ENCODE results near the gene PMM1.
A peak's percentile ranks its signal among the peaks of the same experiment; 100 is the strongest.

Gene PMM1

GRCh38 chr22:41534219-41534618, 55.4 kb downstream of the PMM1 start:
- in situ Hi-C loops (cut with MboI; ENCODE audit: low sequenced_read_pairs, unreplicated experiment) = no loop called here
- DNase-seq (ENCODE audit: low spot score) = no peak
- no peak for TF ChIP-seq CTCF (IDR thresholded peaks at IDR 0.05; ENCODE audit: borderline replicate concordance, control extremely low read depth, extremely low read depth, insufficient read depth, missing control alignments)

- peak; percentile 88 for DNase-seq (ENCODE audit: low spot score)
- peak; percentile 68 for TF ChIP-seq CTCF (IDR thresholded peaks at IDR 0.05; ENCODE audit: borderline replicate concordance, control extremely low read depth, extremely low read depth, insufficient read depth, missing control alignments)
- in situ Hi-C loops (cut with MboI; ENCODE audit: low sequenced_read_pairs, unreplicated experiment) = no loop called here
Measured at GRCh38 chr22:41532908-41533825, 56.5 kb downstream of the PMM1 start.

GRCh38 chr22:41531715-41532477, 57.7 kb downstream of the PMM1 start:
- DNase-seq (ENCODE audit: low spot score) = no peak
- in situ Hi-C loops (cut with MboI; ENCODE audit: low sequenced_read_pairs, unreplicated experiment) = no loop called here
- TF ChIP-seq CTCF (IDR thresholded peaks at IDR 0.05; ENCODE audit: borderline replicate concordance, control extremely low read depth, extremely low read depth, insufficient read depth, missing control alignments) = no peak

GRCh38 chr22:41530890-41531714, 58.5 kb downstream of the PMM1 start:
- no peak for DNase-seq (ENCODE audit: low spot score)
- in situ Hi-C loops (cut with MboI; ENCODE audit: low sequenced_read_pairs, unreplicated experiment) = no loop called here
- no peak for TF ChIP-seq CTCF (IDR thresholded peaks at IDR 0.05; ENCODE audit: borderline replicate concordance, control extremely low read depth, extremely low read depth, insufficient read depth, missing control alignments)

- TF ChIP-seq CTCF (IDR thresholded peaks at IDR 0.05; ENCODE audit: borderline replicate concordance, control extremely low read depth, extremely low read depth, insufficient read depth, missing control alignments) = no peak
- in situ Hi-C loops (cut with MboI; ENCODE audit: low sequenced_read_pairs, unreplicated experiment) = no loop called here
Measured at GRCh38 chr22:41528938-41529561, 60.6 kb downstream of the PMM1 start.

More at GRCh38 chr22:41528938-41529561, 60.6 kb downstream of the PMM1 start:
- DNase-seq (ENCODE audit: low spot score) = no peak
